SKM-1 treated with dmso at 0.1 percent for 144 hours (cell line): Measurements from ENCODE around the gene CAMKK1.
"Not testable (repeated sequence)": the region's sequence is repeated elsewhere in the genome, so short reads cannot be mapped to it uniquely, and the experiment has no call there.

ENCODE experiments used
- DNase-seq: peaks from one replicate; lab custom pipeline; 2025; ENCODE audit not compliant: unreplicated experiment; lab: John Stamatoyannopoulos, UW

The CAMKK1 gene

DNA sequence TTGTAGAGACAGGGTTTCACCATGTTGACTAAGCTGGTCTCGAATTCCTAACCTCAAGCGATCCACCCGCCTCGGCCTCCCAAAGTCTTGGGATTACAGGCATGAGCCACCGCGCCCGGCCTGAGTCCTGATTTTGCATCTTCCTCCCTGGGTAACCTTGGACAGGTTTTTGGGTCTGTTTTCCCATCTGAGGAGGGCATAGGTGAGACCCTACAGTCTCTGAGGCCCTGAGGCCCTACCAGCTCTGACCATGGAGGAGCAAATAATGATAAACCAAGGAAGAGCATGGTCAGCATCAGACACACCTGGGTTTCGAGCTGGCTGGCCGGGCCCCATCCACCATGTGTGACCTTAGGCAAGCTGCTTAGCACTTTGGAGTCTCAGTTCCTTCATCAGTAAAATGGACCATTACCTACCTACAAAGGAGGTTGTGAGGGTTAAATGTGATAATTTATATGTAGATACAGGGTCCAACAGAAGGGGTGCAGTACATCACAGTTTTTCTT lies 45.6 kb downstream of the CAMKK1 start:
- no peak for DNase-seq

DNA sequence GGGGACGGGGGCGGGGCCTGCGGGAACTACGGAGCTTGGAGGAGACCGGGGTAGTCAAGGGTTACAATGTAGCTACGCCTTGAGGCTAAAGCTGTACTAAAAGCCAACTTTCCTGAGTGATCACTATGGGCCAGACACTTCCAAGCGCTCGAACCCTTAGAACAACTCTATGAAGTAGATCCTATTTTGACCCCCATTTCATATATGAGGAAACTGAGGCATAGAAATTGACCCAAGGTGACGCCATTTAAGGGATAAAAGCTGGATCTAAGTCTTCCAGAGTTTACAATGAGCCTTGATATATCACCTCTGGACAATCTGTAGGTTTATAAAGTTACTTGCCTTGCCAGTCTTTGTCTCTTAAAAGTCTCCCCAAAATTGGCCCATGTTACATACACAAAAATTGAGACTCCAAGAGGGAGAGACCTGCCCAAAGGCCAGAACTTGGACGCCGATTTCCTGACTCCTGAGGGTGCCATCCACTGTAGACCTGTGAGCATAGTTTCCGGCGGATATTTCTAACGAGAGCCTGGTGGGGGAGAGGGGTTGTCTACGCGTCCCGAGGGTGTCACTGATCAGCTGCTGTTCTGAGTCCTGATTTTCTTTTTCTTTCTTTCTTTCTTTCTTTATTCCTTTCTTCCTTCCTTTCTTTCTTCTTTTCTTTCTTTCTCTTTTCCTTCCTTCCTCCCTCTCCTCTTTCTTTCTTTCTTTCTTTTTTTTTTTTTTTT lies 46.3 kb downstream of the CAMKK1 start:
- no peak for DNase-seq

DNA sequence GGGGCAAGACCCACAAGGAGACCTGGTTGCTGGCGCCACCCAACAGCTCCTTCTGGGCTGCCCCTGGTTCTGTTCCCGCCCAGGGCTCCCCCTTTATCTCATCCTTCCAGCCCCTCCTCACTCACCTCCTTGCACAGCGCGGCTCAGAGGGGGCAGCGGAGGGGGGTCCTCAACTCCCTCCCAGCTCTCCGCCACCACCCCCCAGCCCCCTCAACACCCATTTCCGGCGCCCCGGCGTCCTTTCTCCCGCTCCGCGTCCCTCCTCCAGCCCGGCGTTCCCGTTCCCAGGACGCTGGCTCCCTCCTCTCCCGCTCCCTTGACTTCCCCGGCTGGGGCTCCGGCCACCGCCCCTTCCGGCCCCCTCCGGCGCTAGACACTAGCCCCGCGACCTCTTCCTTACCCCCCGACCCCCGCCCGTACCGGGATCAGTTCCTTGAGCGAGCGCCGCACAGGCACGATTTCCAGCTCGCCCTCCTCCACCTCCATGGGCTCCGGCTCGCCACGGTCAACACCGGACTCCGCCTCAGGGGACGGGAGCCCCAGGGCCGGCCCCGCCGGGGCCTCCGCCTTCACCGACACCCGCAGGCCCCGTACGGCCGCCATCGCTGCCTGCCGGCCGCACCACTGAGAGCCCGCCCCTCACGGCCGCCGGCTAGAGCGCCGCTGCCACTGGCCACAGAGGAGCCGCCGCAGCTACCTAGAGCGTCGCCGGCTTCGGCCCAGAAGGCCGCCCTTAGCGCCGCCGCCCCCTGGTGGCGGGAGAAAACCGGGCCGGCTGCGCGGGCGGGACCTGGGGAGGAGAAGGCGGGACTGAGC lies 47.0 kb downstream of the CAMKK1 start, which contains the start of gene NCBP3:
NCBP3 (minus strand) TSS at position 626 of the 816 bp plus-strand sequence; CDS start at position 603, 23 bp downstream.
- DNase-seq, result peak; percentile 65

DNA sequence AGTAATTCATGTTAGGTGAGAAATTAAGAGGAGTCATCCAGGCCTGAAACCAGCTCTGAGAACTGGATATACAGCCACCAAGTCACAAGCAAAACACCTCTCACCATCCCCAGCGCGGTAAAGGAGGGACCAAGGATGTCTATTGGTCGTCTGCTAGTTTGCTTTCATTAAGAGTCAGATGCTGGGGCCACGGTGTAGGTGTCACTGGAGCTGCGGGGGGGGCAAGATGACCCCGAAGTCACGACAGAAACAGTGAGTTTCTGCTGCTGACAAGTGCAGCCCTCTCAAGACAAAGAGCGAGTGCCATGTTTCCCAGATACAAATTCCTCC lies 47.6 kb downstream of the CAMKK1 start:
- no peak for DNase-seq

DNA sequence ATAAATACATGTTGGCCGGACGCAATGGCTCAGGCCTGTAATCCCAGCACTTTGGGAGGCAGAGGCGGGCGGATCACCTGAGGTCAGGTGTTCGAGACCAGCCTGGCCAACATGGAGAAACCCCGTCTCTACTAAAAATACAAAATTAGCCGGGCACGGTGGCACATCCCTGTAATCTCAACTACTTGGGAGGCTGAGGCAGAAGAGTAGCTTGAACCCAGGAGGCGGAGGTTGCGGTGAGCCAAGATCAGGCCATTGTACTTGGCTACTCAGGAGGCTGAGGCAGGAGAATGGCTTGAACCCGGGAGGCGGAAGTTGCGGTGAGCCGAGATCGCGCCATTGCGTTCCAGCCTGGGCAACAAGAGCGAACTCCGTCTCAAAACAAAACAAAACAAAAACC lies 48.3 kb downstream of the CAMKK1 start:
- not testable (repeated sequence) for DNase-seq

DNA sequence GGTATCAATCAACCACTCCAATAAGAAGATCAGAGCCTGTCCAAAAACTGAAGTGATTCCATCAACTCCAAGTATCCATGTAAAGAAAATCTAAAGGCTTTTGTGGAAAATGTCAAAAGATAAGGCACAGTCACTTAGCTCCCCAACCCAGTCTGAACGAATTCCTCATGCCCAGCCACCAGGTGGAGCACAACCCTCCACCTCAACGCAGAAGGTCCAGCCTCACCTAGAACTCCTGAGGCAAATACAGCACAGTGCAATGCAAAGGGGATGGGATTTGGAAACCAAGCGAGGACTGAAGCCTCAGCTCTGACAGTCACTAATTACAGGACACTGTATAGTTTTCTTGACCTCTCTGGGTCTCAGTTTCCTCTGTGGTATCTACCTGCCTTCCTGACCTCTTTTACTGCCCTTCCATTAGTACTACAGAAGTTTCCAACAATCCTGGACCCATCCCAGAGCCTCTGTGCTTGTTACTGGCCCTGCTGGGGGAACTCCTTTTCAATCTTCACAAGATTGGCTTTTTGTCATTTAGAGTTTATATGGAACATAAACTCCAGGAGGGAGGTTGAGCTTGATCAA lies 48.8 kb downstream of the CAMKK1 start:
- DNase-seq, result peak; percentile 27

DNA sequence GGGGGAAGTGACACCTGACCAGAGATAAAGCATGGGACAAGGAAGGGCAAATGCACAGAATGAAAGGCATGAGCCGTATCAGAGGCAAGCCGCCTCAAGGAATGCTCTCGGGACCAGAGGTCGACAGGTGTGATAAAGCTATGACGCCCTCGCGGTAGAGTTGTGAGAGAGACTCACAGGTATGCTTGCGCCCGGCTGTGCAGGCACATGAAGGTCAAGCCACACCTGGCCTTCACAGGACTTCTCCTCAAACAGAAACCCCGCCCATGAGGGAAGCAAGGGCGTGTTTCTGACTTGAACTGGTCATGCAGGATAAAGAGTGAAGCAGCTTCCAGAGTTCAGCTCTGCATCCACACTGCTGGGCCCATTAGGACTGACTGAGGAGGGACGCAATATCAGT lies 54.6 kb downstream of the CAMKK1 start:
- DNase-seq, result no peak

DNA sequence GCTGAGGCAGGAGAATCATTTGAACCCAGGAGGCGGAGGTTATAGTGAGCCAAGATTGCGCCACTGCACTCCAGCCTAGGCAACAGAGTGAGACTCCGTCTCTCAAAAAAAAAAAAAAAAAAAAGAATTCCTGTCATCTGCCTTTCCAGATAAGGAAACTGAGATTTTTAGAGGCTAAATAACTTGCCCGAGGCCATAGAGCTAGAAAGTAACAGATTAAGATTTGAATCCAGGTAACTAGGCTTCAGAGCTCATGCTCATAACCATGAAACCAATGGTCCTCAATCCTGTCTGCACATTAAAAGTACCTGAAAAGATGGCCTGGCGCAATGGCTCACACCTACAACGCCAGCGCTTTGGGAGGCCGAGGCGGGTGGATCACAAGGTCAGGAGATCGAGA lies 56.3 kb downstream of the CAMKK1 start:
- DNase-seq, result no peak

DNA sequence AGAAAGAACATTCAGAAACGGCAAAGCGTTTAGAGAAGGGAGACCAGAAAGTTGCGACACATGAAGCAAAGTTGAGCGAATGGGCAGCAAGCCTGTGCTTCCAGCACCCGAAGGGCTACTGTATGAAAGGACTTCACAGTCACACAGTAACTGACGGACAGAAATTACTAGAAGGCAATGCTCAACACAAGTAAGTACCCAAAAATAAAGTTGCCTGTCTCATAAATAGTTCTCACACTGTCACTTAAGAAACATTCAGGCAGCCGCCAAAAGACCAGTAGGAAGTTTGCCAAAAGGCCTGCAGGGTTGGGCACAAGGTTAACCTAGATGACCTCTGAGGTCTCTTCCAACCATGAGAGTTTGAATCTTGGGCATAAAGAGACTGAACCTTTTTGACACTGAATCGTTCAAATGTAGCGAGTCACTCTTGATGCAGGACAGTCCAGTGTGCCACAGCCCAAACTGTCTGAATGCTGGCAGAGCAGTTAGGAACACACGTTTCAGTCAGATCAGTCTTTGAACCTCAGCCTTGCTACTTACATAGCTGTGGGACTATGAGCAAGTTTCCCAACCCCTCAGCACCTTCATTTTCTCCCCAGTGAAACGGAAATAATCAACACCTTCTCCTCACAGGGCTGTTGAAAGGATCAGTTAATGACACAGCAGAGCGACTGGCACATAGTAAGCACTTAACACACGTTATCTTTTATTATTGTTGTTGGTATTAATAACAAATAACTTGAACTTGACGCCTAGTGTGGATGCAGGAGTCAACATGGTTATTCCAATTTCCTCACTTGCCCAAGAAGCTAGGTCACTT lies 57.2 kb downstream of the CAMKK1 start:
- DNase-seq, result peak; percentile 52

DNA sequence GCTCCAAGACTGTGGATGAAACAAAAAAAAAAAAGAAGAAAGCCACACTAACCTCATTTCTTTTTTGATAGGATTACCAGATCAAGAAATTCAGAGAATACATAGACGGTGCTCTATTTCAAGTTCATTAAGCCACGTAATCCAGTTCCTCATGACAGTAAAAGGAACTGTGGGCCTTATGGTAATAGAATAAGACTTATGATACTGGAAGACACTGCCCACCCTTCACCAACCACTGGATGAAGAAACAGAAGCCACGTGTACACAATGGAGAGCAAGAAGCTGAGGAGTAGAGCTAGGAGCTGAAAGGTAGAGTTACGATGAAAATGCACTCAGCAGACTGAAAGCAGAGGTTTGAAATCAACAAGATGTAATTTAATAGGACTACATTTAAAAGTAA lies 58.0 kb downstream of the CAMKK1 start:
- peak; percentile 8 for DNase-seq

DNA sequence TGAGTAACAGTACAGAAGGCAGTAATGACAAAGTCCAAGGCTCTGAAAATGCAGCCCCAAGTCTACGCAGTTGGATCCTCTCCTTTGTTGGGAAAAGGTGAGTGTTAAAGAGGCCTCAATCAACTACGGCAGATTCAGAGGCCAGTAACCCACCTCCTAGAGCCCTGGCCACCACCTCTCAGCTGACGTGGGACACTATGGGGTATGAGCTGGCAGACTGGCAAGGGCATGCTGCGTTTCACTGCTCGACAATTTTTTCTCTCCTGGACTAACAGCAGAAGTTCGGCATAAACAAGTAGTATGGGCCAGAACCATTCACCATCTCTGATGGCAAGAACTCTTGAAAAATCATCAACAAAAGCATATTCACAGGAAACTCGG lies 64.0 kb downstream of the CAMKK1 start:
- no peak for DNase-seq

DNA sequence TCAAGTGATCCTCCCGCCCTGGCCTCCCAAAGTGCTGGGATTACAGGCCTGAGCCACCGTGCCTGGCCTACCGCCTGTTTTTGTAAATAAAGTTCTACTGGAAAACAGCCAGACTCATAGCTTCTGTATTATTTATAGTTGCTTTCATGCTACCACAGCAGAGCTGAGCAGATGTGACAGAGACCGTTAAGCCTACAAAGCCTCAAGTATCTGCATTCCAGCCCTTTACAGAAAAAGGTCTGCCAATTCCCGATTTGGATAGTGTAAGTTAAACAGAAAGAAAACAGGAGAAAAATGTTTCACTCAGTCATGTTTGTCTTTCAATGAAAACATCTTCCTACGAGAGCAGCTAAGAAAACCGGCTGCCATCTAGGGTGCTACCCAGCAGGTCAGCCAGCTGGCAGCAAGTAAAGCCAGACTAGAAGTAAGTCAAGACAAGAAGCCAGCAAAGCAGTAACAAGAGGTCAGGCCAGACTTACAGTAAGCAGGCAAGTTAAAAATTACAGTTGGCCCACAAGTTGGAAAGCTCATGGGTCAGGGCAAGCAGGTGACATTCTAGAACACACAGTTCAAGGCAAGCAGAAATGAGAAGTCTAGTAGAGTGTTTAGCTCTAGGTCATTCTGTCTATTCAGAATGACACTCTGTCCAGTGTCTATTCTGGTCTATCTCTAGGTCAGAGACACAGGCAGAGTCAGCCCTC lies 64.6 kb downstream of the CAMKK1 start:
- DNase-seq, result no peak

DNA sequence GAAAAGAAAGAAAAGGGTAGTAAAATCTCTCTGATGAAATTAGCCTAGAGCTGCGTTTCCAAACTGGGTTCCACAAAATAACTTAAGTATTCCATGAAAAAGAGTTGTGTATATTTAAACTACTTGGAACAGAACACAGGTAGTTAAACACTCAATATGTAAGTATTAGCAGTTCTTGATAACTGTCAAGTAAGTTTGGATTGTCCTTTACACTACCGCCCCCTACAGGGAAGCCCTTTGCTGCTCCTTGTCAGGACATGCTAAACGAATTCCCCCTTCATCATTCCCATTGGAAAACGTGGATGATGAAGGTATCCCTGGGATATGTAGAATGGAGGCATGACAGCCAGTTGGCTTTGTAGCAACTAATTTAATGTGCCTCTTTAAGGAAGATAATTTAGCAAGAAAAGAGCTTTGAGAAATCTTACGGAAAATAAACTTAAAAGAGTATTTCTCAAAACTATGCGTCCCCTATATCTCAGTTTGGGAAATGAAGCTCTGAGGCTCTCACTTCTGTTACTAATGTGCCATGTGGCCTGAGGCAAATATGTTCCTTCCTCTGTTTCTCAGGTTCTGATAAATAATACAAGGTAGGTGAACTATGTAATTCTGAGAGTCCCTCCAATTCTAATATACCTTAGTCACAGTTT lies 65.6 kb downstream of the CAMKK1 start:
- DNase-seq, result no peak

DNA sequence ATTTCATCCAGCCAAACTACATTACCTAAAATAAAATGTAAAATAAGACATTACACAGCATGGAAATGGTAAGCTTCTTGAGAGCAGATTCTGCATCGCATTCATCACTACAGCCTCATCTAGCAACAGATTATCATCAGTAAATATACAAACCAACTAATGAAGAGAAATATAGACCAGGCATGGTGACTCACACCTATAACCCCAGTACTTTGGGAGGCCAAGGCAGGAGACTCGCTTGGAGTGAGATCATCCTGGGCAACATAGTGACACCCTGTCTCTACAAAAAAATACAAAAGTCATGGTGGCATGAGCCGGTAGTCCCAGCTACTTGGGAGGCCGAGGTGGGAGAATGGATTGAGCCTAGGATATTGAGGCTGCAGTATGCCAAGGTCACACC lies 66.7 kb downstream of the CAMKK1 start:
- no peak for DNase-seq

DNA sequence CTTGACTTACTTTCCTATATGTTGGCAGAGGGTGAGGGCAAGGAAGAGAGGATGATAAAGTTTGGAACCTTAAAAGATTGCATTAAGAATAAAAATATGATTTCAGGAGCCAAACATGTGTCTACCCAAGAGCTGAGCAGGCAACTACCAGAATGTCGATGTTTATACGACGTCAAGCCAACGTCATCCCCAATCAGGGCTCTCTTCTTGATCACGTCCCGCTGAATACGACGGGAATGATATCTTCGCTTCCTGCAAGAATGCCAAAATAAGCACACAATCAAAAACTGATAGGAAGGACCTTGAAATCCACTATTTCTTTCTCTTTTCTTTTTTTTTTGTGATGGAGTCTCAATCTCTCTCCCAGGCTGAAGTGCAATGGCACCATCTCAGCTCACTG lies 71.8 kb downstream of the CAMKK1 start:
- no peak for DNase-seq

DNA sequence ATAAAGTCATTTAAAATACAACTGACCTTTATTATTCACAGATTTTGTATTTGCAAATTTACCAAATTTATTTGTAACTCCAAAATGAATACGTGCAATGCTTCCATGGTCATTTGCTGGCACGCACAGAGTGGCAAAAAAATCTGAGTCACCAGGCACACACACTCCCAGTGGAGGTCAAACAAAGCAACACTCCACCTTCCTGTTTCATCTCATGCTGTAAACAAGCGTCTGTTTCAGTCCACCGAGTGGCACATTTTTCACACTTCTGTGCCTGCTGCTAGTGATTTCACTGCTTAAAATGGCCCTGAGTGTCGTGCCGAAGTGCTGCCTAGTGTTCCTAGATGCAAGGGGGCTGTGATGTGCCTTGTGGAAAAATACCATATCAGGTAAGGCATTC lies 74.1 kb downstream of the CAMKK1 start:
- DNase-seq, result no peak

DNA sequence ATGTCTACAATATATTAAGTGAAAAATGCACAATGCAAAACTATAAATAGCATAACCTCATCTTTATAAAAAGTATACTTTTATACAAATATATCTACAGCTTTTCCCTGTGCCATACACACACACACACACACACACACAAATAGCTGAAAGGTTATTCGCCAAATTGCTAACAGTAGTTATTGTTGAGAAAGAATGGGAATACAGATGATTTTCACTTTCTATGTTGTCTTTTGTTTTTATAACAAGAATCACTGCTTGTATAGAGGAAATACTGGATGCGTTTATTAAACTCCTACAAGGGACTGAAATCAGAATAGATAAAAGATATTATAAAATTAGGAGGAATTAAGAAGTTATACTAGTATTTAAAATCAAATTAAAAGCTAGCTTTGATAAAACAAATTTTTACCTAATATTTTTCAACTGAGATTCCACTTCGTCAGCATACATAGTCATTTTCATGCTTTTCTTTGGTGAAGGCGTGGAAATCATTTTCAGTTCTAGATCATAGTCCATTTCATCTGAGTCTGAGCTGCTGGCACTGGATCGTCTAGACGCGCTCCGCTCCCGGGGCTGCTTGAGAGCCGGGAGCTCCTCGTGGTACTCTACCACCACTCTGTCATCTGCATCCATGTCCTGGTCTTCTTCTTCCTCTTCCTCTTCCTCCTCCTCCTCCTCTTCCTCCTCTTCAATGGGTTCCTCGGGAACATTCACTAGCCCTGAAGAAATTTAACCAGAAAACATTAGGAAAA lies 74.8 kb downstream of the CAMKK1 start:
- no peak for DNase-seq

DNA sequence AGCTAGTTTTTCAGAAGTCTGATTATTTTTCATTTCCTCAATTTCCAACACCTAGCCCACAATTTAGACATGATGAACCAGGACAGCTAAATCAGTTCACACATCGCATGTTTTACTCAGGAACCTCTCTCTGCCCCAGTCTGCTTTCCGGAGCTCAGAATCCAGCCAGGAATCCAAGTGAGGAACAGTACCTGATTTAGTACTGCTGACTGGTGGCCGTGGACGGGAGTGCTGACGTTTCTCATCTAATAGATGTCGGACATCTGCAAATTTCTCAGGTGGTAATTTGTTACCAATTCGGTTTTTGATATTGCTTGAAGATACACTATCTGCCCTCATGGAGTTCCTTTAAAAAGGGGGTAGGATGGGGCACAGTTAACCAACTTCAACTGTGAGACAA lies 76.9 kb downstream of the CAMKK1 start:
- DNase-seq, result no peak

DNA sequence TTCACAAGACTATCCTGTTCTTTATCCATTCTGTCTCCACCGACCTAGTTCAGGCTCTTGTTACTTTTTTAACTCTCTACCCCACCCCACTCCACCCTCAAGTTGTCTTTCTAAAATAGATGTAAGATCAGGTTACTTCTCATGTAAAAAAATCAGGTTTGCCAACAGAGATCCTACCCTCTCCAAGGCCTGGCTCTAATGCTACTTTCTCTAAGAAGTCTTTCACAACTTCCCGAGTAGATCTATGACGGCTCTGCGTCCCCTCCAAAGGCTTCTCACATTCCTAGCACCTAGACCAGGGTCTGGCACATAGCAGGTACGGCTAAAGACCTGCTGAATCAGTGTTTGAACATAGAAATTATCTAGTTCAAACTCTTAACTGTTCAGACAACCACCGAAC lies 77.7 kb downstream of the CAMKK1 start:
- no peak for DNase-seq
